Adrenal gland (tissue), 5 donors: ENCODE data around the gene SLC1A2.

Experiments used
- POLR2A ChIP-seq, 2 donors: fragments of 450-650 bp; IDR thresholded peaks; one replicate each; pipeline ENCODE4 v1.6.1; 2017; ENCODE audit warnings: antibody characterized with exemption in 2 of 2, mild to moderate bottlenecking in 2 of 2, moderate library complexity in 1 of 2
- TF ChIP-seq, protein P1 (sequence below), 6 experiments: fragments of 450-650 bp in 4 of 6; fragments of 200-600 bp in 2 of 6; sonication (generic) in 1 of 6; IDR thresholded peaks; 1 replicate in 5 of 6; 2 replicates in 1 of 6; pipeline versions ENCODE4 v1.5.1 to v1.8.0; 2016 to 2021; ENCODE audit warnings: antibody characterized with exemption in 6 of 6, mild to moderate bottlenecking in 2 of 6, moderate library complexity in 1 of 6
- donor health status: DM: no; HTN: no; CAD: no.

DNA sequence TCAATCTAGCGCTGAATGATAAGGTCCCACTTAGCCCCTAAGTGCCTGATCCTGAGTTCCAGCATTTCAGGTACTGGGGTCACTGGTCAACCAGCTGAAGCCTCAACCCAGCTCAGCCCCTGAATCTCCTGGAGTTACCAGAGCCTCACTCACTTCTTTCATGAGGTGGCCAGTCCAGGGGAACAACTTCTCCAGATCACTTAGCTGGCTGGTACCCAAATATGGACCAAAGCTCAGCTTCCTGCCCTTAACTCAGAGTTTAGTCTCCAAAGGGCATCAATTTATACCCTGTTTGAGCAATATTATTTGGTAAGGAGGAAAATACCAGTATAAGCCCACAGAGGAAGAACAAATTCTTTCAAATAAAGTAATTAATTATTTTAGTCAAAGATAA lies 105.6 kb downstream of the SLC1A2 start:
- TF ChIP-seq, protein P1, sequence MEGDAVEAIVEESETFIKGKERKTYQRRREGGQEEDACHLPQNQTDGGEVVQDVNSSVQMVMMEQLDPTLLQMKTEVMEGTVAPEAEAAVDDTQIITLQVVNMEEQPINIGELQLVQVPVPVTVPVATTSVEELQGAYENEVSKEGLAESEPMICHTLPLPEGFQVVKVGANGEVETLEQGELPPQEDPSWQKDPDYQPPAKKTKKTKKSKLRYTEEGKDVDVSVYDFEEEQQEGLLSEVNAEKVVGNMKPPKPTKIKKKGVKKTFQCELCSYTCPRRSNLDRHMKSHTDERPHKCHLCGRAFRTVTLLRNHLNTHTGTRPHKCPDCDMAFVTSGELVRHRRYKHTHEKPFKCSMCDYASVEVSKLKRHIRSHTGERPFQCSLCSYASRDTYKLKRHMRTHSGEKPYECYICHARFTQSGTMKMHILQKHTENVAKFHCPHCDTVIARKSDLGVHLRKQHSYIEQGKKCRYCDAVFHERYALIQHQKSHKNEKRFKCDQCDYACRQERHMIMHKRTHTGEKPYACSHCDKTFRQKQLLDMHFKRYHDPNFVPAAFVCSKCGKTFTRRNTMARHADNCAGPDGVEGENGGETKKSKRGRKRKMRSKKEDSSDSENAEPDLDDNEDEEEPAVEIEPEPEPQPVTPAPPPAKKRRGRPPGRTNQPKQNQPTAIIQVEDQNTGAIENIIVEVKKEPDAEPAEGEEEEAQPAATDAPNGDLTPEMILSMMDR (IDR thresholded peaks at IDR 0.05), result no peak
- no peak for TF ChIP-seq POLR2A (IDR thresholded peaks at IDR 0.05)
